Epithelial cell of esophagus (primary cell): Measurements from ENCODE around the gene VMP1.
A peak's percentile ranks its signal among the peaks of the same experiment; 100 is the strongest.
"Not testable (repeated sequence)": the region's sequence is repeated elsewhere in the genome, so short reads cannot be mapped to it uniquely, and the experiment has no call there.

ENCODE experiments used
- DNase-seq: peaks from one replicate; pipeline ENCODE4 v3.0.0; 2010; ENCODE audit warnings: low read depth
- H3K4me3 ChIP-seq: 2 replicates; pipeline ENCODE4 v1.5.1; 2011; ENCODE audit warnings: mild to moderate bottlenecking, low read length, control low read depth
- CTCF ChIP-seq: IDR thresholded peaks from 2 replicates; pipeline ENCODE4 v1.5.1; 2011; ENCODE audit warnings: low read depth, mild to moderate bottlenecking, low read length, control low read depth, inconsistent platforms; ENCODE audit not compliant: insufficient read depth; ENCODE audit errors: missing control alignments

The VMP1 gene

GRCh38 chr17:59846394-59847165 lies 139.1 kb downstream of the VMP1 start:
- TF ChIP-seq CTCF = no peak
- peak; percentile 96 for DNase-seq
- peak overlapping the region; percentile 23 for H3K4me3 ChIP-seq

- no peak overlapping the region for H3K4me3 ChIP-seq
- TF ChIP-seq CTCF = no peak
- no peak for DNase-seq
Measured at GRCh38 chr17:59848385-59848668, 140.9 kb downstream of the VMP1 start.

GRCh38 chr17:59848778-59849177 lies 141.3 kb downstream of the VMP1 start:
- TF ChIP-seq CTCF = no peak
- no peak overlapping the region for H3K4me3 ChIP-seq
- peak; percentile 85 for DNase-seq

GRCh38 chr17:59850311-59850710 lies 142.9 kb downstream of the VMP1 start:
- DNase-seq = not testable (repeated sequence)

GRCh38 chr17:59851439-59852375 lies 144.3 kb downstream of the VMP1 start:
- TF ChIP-seq CTCF = no peak
- H3K4me3 ChIP-seq = no peak overlapping the region
- DNase-seq = no peak

More at GRCh38 chr17:59850311-59850710, 142.9 kb downstream of the VMP1 start:
- H3K4me3 ChIP-seq = not testable (repeated sequence)

GRCh38 chr17:59852847-59853167 lies 145.4 kb downstream of the VMP1 start:
- not testable (repeated sequence) for DNase-seq, H3K4me3 ChIP-seq

- peak; percentile 81 for TF ChIP-seq CTCF
- DNase-seq = peak; percentile 99
- H3K4me3 ChIP-seq = no peak overlapping the region
Measured at GRCh38 chr17:59853168-59853918, 145.9 kb downstream of the VMP1 start.

- DNase-seq = not testable (repeated sequence)
Measured at GRCh38 chr17:59853919-59854729, 146.7 kb downstream of the VMP1 start.

More at GRCh38 chr17:59853919-59854729, 146.7 kb downstream of the VMP1 start:
- H3K4me3 ChIP-seq = not testable (repeated sequence)
